Esophagus squamous epithelium (tissue), 4 donors: ENCODE measurements around the gene NPAS2.

Source experiments
- POLR2A ChIP-seq, 4 donors: fragments of 450-650 bp; IDR thresholded peaks; one replicate each; pipeline ENCODE4 v1.6.1; 2017; ENCODE audit warnings: antibody characterized with exemption in 4 of 4, mild to moderate bottlenecking in 4 of 4, moderate library complexity in 3 of 4
- TF ChIP-seq, protein P1 (sequence below), 6 experiments: fragments of 450-650 bp in 4 of 6; fragments of 200-600 bp in 2 of 6; sonication (generic) in 2 of 6; IDR thresholded peaks; one replicate each; pipeline ENCODE4 v1.5.1; 2016 to 2019; ENCODE audit warnings: antibody characterized with exemption in 6 of 6, mild to moderate bottlenecking in 4 of 6, moderate library complexity in 4 of 6

DNA sequence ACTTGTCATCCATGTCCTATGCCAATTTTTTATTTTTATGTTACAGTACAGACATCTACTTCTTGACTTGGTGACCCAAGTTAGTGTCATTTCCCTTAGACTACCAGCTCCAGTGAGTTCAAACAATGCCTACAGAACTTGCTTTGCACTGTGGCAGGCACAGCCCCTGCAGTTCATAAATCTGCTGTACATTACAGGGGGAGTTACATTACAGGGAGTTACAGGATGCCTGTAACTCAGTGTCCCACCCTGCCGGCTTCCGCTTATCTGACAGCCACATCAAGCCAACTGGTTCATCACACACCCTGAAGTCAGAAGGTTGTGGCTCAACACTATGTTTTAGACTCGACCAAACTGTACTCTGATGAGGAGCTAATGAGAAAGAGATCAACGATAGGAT is 7.8 kb upstream of the NPAS2 start:
- TF ChIP-seq, protein P1, sequence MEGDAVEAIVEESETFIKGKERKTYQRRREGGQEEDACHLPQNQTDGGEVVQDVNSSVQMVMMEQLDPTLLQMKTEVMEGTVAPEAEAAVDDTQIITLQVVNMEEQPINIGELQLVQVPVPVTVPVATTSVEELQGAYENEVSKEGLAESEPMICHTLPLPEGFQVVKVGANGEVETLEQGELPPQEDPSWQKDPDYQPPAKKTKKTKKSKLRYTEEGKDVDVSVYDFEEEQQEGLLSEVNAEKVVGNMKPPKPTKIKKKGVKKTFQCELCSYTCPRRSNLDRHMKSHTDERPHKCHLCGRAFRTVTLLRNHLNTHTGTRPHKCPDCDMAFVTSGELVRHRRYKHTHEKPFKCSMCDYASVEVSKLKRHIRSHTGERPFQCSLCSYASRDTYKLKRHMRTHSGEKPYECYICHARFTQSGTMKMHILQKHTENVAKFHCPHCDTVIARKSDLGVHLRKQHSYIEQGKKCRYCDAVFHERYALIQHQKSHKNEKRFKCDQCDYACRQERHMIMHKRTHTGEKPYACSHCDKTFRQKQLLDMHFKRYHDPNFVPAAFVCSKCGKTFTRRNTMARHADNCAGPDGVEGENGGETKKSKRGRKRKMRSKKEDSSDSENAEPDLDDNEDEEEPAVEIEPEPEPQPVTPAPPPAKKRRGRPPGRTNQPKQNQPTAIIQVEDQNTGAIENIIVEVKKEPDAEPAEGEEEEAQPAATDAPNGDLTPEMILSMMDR (IDR thresholded peaks at IDR 0.05), result no peak
- no peak for TF ChIP-seq POLR2A (IDR thresholded peaks at IDR 0.05)
